BJ (cell line): Measurements from ENCODE around the gene INHBB. TPM values are rescaled to one million over a fixed set of nuclear protein-coding genes. Genes with fewer than 3 reads are reported as not detected.

Source experiments
- CTCF ChIA-PET: fragments of 350-600 bp; formaldehyde crosslinking; extraction: SDS; loops from one replicate; lab custom pipeline; 2021; ENCODE audit warnings: antibody characterized with exemption, inconsistent platforms; lab: Yijun Ruan, JAX
- POLR2A ChIA-PET: fragments of 300-600 bp; sonication (Branson Sonifier 250); formaldehyde crosslinking; extraction: SDS; loops from one replicate; lab custom pipeline; 2021; ENCODE audit warnings: antibody characterized with exemption; lab: Charles Lee
- DNase-seq: peaks from one replicate; pipeline ENCODE4 v3.0.0-alpha.2; 2011; ENCODE audit warnings: low read depth
- H3K27me3 ChIP-seq: 2 replicates; pipeline ENCODE4 v1.6.0; 2011; ENCODE audit warnings: low read length; ENCODE audit not compliant: control insufficient read depth, insufficient read depth
- H3K36me3 ChIP-seq: 2 replicates; pipeline ENCODE4 v1.5.1; 2011; ENCODE audit warnings: low read length; ENCODE audit not compliant: control insufficient read depth, insufficient read depth
- H3K4me3 ChIP-seq: 2 replicates; pipeline ENCODE4 v1.5.1; 2011; ENCODE audit warnings: low read depth, mild to moderate bottlenecking, control low read depth, low read length
- CTCF ChIP-seq: IDR thresholded peaks from 2 replicates; pipeline ENCODE4 v1.5.1; 2011; ENCODE audit warnings: low read depth, mild to moderate bottlenecking, control low read depth, inconsistent platforms, low read length, moderate library complexity; ENCODE audit not compliant: insufficient read depth
- polyA plus RNA-seq: library from polyadenylated mRNA; depleted of rRNA; stranded (reverse); fragments of >200 nt; gene quantifications from 2 replicates; pipeline ENCODE4 v1.2.3, GENCODE V29; 2011

The INHBB gene
- polyA plus RNA-seq, 1 experiment: 3.9 TPM

- Histone ChIP-seq H3K4me3 (no peak overlapping the region), H3K27me3 (peaks cover 4% of the 10 kb centered on the region; the same call in 1 of the 2 replicates), H3K36me3 (no peaks in the 10 kb centered on the region)
- DNase-seq: no peak
- ChIA-PET POLR2A (no interaction called here), CTCF (no interaction called here)
- TF ChIP-seq CTCF: no peak
Measured at GRCh38 chr2:120392923-120393322, 47.0 kb downstream of the INHBB start.

GRCh38 chr2:120393456-120393855, 47.5 kb downstream of the INHBB start:
- CTCF ChIA-PET: interaction anchor here (1.3 kb wide), 1 partner anchor 11 kb away, joined by 3 read pairs; no protein-coding TSS in a partner anchor
- no peak for DNase-seq
- Histone ChIP-seq H3K36me3 (no peaks in the 10 kb centered on the region), H3K4me3 (no peak overlapping the region), H3K27me3 (peaks cover 2% of the 10 kb centered on the region; the same call in 1 of the 2 replicates)
- POLR2A ChIA-PET: no interaction called here
- no peak for TF ChIP-seq CTCF

GRCh38 chr2:120394764-120395163, 48.8 kb downstream of the INHBB start:
- no peak for TF ChIP-seq CTCF
- Histone ChIP-seq H3K4me3 (no peak overlapping the region), H3K36me3 (no peaks in the 10 kb centered on the region), H3K27me3 (peaks cover 2% of the 10 kb centered on the region; the same call in 1 of the 2 replicates)
- CTCF ChIA-PET: interaction anchor here (1.3 kb wide), 1 partner anchor 13 kb away, joined by 3 read pairs; no protein-coding TSS in a partner anchor
- no peak for DNase-seq
- POLR2A ChIA-PET: no interaction called here

GRCh38 chr2:120395221-120396012, 49.5 kb downstream of the INHBB start:
- no peaks in the 10 kb centered on the region for H3K27me3 ChIP-seq
- POLR2A ChIA-PET: no interaction called here
- no peak for TF ChIP-seq CTCF
- H3K36me3 ChIP-seq: no peaks in the 10 kb centered on the region
- no peak overlapping the region for H3K4me3 ChIP-seq
- no peak for DNase-seq
- CTCF ChIA-PET: no interaction called here

- no peak for DNase-seq
- ChIA-PET CTCF (interaction anchor here (1.2 kb wide), 1 partner anchor 15 kb away, joined by 3 read pairs; no protein-coding TSS in a partner anchor), POLR2A (no interaction called here)
- no peaks in the 10 kb centered on the region for H3K27me3 ChIP-seq
- no peaks in the 10 kb centered on the region for H3K36me3 ChIP-seq
- TF ChIP-seq CTCF: no peak
- H3K4me3 ChIP-seq: no peak overlapping the region
Measured at GRCh38 chr2:120396013-120396860, 50.3 kb downstream of the INHBB start.
